HG02884 (cell line): ENCODE data around the gene PACRG.

ENCODE experiments used
- ATAC-seq: cut with Tn5 transposase; IDR thresholded peaks from one replicate; pipeline ENCODE4 v1.9.1; 2021; ENCODE audit warnings: mild to moderate bottlenecking, moderate library complexity; ENCODE audit not compliant: unreplicated experiment

Gene PACRG

DNA sequence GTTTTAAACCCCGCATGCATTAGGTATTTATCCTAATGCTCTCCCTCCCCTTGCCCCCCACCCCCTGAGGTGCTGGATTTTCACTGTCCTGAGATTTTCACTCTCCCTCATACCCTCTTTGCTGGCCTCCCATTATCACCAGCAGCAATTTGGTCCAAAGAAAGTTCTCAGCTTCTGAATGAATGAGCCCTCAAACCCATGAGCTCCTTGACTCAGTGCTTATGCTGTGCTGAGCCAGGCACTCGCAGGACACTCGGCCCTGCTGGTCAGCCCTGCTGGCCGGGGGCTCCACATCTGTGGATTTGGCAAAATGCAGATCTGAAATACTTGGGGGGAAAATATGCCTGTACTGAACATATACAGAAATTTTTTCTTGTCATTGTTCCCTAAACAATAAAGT is 533.6 kb downstream of the PACRG start:
- ATAC-seq = no peak

- no peak for ATAC-seq
These were observed 534.3 kb downstream of the PACRG start for GRCh38 chr6:163262080-163262479.

DNA sequence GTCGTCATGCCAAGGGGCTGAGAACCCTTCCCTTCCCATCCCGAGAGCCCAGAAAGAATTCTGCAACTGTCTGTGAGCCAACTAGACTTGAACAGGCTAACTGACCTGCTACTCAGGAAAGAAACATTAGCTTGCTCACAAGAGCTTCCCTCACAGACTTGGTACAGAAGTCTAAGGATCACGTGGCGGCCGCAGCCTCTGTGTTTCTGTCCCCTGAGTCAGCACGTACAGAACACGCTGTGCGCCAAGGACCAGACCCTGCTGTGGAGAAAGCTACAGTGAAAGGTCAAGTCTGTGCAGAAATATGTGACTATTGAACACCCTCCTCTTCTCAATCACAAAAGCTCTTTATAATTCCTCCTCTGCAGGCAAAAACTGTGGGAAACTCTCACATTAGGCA is 535.4 kb downstream of the PACRG start:
- ATAC-seq = no peak

GRCh38 chr6:163263998-163264661 is 536.4 kb downstream of the PACRG start:
- ATAC-seq = no peak

- ATAC-seq = no peak
These were observed 536.9 kb downstream of the PACRG start for GRCh38 chr6:163264662-163265035.

DNA sequence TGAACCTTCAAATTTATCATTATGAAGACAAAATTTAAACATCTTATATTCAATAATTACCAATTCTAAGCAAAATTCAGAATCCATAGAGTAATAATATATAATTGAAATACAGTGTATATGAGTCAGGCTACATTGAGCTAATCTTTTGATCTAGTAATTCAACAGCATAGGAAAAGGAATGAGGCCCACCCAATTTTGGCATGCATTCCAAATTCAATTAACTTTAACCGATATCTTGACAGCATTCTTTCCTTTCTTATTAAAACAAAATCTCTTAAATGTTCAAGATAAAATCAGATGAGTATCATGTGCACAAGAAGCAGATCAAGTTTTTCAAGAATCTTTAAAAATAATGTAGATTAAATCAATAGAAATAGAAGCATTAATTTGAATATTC is 553.9 kb downstream of the PACRG start:
- no peak for ATAC-seq

DNA sequence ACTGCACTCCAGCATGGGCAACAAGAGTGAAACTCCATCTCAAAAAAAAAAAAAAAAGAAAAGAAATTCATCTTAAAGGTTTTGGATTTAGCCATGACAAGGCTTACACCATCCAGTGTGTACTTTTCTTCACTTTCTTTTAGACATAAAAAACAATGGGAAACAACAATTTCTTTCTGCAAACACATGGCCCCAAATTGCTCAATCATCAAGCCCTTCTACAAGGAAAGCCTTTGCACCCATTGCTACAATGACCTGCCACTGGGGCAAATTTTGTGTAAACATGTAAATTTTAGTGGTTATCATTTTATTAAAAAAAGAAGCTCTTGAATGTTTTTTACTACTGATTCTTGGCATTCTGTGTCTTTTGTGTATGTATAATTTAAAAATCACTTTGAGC is 554.9 kb downstream of the PACRG start:
- no peak for ATAC-seq

GRCh38 chr6:163284151-163284550 is 556.4 kb downstream of the PACRG start:
- ATAC-seq = no peak

- no peak for ATAC-seq
These were observed 557.9 kb downstream of the PACRG start for GRCh38 chr6:163285691-163286090.

DNA sequence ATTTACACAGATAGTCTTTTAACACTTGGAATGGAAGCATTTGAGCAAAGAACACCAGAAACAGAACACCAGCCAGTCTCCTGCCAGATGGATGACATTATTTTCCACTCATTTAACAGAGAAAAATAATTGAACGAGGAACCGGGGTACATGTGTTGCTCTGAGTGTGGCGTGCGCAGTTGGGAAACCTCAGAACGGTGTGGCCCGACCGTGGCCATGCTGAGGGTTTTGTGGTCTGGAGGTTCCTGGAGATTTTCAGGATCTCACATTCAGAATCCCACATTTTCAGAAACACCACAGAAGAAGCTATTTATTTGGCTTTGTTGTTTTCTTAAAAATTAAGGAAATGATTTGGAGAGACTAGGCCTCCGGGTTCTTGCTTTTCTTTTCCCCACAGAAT is 559.9 kb downstream of the PACRG start:
- no peak for ATAC-seq

GRCh38 chr6:163288066-163288465 is 560.3 kb downstream of the PACRG start:
- no peak for ATAC-seq

DNA sequence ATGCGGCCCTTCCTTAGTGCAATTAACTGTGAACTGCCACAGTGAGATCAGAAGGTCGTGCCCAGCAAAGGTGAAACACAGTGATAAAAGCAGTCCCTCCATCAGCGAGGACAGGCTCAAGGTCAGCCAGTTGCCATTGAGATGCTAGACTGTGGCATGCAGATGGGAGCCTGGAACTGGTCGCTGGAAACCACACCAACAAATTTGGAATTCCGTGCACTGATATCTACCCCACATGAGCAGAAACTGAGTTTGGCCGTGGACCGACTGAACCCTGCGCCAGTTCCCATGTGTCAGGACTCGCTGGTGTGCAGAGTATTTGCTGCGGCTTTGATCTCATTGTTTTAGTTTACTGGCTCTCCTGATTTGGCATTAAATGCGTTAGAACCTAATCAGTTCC is 561.1 kb downstream of the PACRG start:
- ATAC-seq = no peak

DNA sequence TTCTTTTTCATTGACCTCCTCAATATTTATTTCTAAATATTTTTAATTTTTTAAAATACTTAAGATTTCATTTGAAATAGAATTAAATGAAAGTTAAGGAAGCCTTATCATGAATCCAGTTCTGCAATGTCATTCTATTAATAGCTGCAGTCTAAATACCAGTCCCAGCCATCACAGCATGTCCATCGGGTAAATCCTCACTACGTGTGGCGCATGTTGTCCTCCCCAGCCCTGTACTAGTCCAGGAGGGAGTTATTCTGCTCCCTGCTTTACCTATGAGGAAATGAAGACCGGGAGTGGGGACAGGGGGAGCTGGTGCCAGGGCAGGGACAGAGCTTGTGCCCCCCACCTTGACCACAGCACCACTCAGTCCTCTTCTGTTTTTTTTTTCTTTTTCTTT is 561.7 kb downstream of the PACRG start:
- no peak for ATAC-seq

GRCh38 chr6:163290545-163291274 is 562.9 kb downstream of the PACRG start:
- ATAC-seq = no peak

GRCh38 chr6:163291622-163292021 is 563.8 kb downstream of the PACRG start:
- no peak for ATAC-seq

DNA sequence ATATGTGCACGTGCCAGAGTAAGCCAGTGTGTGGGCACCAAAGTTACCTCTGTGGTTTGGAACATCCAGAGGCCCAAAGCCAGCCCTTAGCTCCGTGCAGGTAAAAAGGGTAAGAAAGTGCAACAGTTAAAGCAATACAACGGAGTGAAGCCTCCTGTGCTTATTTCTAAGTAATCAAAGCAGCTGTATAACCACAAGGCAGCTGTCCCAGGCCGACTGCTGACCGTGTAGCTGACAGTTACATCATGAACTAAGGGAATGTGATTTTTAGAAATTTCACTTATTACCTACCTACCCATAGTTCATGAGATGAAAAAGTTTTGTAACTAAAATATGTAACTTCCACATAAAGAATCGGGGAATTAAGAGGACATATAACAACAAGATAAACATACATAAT is 565.5 kb downstream of the PACRG start:
- ATAC-seq = no peak

GRCh38 chr6:163294734-163295133 is 567.0 kb downstream of the PACRG start:
- ATAC-seq = no peak

DNA sequence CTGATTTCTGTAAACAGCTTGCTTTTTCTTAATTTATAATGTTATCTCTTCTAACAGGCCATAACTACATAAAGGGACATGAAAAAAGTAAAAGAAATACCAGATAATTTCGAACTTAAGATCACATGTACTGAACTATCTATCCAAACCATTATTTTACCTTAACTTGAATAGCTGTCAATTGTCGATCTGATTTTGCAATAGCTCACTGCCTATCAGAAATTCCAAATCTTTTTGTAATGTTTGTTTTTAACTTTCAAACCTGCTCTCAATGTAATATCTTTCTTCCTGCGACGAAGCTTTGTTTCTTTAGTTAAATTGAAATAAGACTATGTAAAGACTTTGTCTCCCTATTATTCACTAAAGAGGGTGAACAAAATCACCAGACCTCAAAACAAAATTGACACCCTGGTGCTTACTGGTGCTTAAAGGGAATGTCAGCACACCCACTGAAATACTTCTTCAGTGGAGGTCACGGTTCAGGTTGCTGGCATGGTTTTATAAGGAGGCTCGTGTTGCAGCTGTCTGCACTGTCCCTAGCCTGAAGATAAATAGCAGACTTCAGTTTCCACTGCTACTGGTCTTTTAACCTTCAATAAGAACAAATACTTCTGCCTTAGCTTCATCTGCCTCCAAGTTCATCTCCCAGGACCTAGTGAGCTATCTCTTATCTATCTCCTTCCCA is 569.2 kb downstream of the PACRG start:
- ATAC-seq = no peak

DNA sequence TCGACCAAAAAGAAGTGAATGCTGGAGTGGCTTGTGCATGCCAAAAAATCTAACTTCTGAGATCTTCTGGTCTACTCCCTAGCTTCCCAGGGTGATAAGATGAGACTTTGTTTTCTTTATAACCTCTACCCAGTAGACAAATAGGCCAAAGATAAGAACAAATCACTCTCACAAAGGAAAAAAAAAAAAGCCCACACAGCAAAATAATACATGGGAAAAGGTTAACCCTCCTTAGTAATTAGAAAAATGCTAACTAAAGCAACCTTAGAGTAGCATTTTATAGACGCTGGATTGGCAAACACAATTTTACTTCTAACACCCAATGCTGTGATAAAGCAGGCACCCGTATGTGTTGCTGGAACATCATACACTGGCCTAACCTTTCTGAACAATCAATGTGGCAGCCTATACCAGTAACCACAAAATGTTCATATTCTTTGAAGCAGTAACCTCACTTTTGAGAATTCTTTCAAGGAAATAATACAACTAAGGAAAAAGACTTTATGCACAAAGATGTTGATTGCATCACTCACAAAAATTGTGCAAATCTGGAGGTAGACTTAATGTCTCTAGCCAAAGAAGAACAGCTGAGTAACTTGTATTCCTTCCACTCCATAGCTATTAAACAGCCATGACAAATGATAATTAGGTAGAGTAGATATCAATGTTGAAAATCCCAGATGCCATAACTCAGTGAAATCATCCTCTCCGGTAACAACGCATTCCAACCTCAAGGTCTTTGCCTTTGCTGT is 570.5 kb downstream of the PACRG start:
- no peak for ATAC-seq

- no peak for ATAC-seq
These were observed 573.1 kb downstream of the PACRG start for GRCh38 chr6:163300838-163301237.
